WERI-Rb-1 (cell line): ENCODE data around the gene ARL5C.
A peak's percentile ranks its signal among the peaks of the same experiment; 100 is the strongest.
"Not testable (repeated sequence)": the region's sequence is repeated elsewhere in the genome, so short reads cannot be mapped to it uniquely, and the experiment has no call there.

Experiments
- DNase-seq: peaks from one replicate; pipeline ENCODE4 v3.0.0-alpha.2; 2020
- H3K27ac ChIP-seq: fragments of 250-450 bp; sonication (Bioruptor Pico); 2 replicates; pipeline ENCODE4 v1.5.1; 2020; ENCODE audit warnings: mild to moderate bottlenecking, moderate library complexity
- H3K27me3 ChIP-seq: fragments of 250-450 bp; sonication (Bioruptor Pico); 2 replicates; pipeline ENCODE4 v1.5.1; 2021; ENCODE audit warnings: mild to moderate bottlenecking, low read depth, moderate library complexity; ENCODE audit not compliant: insufficient read depth, severe bottlenecking
- H3K36me3 ChIP-seq: fragments of 250-450 bp; sonication (Bioruptor Pico); 2 replicates; pipeline ENCODE4 v1.5.1; 2020; ENCODE audit warnings: mild to moderate bottlenecking, moderate library complexity
- H3K4me3 ChIP-seq: 2 replicates; pipeline ENCODE4 v1.5.1; 2011; ENCODE audit warnings: low read depth, mild to moderate bottlenecking, control low read depth, low read length
- H3K9me3 ChIP-seq: fragments of 250-450 bp; sonication (Bioruptor Pico); 2 replicates; pipeline ENCODE4 v1.5.1; 2021; ENCODE audit warnings: mild to moderate bottlenecking, moderate library complexity; ENCODE audit not compliant: severe bottlenecking
- TF ChIP-seq, protein P1 (sequence below): IDR thresholded peaks from 2 replicates; pipeline ENCODE4 v1.5.1; 2011; ENCODE audit warnings: low read depth, mild to moderate bottlenecking, control low read depth, inconsistent platforms, low read length

Gene ARL5C

DNA sequence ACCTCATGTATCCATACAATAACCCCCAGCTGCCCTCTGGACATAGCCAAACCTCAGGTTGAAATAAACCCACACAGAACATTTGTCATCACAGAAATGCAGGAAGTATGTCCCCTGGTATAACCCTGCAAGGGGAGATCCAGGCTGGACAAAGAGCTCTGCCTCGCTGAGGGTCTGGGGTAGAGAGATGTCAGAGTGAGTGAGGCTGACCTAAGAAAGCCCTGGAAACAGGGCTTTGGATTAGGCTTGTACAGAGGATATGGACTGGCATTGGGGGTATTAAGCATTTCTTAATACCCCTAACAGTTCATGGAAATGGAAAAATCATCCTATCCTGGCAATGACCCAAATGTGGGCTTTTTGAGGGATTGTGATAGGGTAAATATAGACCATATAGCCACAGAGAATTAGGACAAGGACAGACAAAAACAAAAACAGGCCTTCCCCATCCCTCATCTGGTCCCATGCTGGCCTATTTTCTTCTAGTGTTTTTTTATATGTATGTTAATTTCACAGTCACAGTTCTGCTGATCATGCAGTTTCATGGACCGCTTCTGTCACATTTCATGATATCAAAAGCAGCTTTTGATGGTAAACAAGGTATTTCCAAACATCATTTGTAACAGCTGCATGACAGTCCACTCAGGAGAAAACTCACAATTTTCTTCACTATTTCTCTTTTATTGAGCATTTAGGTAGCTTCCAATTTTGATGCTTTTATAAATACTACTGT lies 40.7 kb downstream of the ARL5C start:
- no peaks in the 10 kb centered on the region for H3K9me3 ChIP-seq
- DNase-seq: no peak
- H3K4me3 ChIP-seq: no peak overlapping the region
- TF ChIP-seq, protein P1, sequence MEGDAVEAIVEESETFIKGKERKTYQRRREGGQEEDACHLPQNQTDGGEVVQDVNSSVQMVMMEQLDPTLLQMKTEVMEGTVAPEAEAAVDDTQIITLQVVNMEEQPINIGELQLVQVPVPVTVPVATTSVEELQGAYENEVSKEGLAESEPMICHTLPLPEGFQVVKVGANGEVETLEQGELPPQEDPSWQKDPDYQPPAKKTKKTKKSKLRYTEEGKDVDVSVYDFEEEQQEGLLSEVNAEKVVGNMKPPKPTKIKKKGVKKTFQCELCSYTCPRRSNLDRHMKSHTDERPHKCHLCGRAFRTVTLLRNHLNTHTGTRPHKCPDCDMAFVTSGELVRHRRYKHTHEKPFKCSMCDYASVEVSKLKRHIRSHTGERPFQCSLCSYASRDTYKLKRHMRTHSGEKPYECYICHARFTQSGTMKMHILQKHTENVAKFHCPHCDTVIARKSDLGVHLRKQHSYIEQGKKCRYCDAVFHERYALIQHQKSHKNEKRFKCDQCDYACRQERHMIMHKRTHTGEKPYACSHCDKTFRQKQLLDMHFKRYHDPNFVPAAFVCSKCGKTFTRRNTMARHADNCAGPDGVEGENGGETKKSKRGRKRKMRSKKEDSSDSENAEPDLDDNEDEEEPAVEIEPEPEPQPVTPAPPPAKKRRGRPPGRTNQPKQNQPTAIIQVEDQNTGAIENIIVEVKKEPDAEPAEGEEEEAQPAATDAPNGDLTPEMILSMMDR: no peak
- no peaks in the 10 kb centered on the region for H3K36me3 ChIP-seq
- peak overlapping the region; percentile 9; the same call in 1 of the 2 replicates for H3K27ac ChIP-seq
- H3K27me3 ChIP-seq: no peaks in the 10 kb centered on the region

DNA sequence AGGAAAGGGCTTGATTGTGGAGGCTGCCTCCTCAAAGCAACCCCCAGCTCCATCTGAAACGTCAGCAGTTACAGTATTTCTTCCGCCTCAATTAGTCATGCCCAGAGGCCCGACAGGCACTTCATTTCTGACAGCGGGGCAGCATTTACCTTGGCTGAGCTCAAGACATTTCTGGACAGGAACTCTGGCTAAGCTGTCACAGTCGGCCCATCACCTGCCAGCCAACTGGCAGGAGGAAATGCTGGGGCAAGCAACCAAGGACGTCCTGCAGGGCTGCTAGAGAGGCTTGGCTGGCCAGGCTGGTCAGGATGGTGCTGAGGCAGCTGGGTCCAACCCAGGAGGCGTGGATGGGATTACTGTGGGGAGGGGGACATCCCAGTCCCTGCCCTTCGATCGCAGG lies 42.3 kb downstream of the ARL5C start:
- H3K27ac ChIP-seq: no peak overlapping the region
- no peak for DNase-seq
- TF ChIP-seq, protein P1: no peak

DNA sequence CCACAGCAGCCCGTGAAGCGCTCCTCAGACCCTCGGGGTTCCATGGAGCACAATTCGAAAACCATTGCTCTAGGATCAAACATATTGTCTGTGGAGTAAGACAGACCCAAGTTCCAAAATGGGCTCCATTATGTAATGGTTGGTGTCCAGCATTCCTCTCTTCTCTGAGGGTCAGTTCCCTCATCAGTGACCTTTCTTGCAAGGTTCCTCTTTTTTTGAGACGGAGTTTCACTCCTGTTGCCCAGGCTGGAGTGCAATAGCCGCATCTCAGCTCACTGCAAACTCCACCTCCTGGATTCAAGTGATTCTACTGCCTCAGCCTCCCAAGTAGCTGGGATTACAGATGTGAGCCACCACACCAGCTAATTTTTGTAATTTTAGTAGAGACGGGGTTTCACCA lies 43.0 kb downstream of the ARL5C start:
- TF ChIP-seq, protein P1: no peak
- Histone ChIP-seq H3K36me3 (no peaks in the 10 kb centered on the region), H3K27me3 (no peaks in the 10 kb centered on the region), H3K27ac (no peak overlapping the region), H3K4me3 (no peak overlapping the region), H3K9me3 (no peaks in the 10 kb centered on the region)
- DNase-seq: no peak

More for the DNA sequence above, 42.3 kb downstream of the ARL5C start:
- no peaks in the 10 kb centered on the region for H3K27me3 ChIP-seq
- H3K36me3 ChIP-seq: no peaks in the 10 kb centered on the region
- H3K9me3 ChIP-seq: no peaks in the 10 kb centered on the region
- H3K4me3 ChIP-seq: no peak overlapping the region

DNA sequence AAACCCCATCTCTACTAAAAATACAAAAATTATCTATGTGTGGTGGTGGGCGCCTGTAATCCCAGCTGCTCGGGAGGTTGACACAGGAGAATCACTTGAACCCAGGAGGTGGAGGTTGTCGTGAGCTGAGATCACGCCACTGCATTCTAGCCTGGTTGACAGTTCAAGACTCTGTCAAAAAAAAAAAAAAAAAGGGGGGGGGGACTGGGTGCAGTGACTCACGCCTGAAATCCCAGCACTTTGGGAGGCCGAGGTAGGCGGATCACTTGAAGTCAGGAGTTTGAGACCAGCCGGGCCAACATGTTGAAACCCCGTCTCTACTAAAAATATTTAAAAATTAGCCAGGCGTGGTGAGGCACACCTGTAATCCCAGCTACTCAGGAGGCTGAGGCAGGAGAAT lies 44.0 kb downstream of the ARL5C start:
- H3K27me3 ChIP-seq, H3K4me3 ChIP-seq, H3K27ac ChIP-seq, H3K9me3 ChIP-seq, H3K36me3 ChIP-seq, DNase-seq: not testable (repeated sequence)

DNA sequence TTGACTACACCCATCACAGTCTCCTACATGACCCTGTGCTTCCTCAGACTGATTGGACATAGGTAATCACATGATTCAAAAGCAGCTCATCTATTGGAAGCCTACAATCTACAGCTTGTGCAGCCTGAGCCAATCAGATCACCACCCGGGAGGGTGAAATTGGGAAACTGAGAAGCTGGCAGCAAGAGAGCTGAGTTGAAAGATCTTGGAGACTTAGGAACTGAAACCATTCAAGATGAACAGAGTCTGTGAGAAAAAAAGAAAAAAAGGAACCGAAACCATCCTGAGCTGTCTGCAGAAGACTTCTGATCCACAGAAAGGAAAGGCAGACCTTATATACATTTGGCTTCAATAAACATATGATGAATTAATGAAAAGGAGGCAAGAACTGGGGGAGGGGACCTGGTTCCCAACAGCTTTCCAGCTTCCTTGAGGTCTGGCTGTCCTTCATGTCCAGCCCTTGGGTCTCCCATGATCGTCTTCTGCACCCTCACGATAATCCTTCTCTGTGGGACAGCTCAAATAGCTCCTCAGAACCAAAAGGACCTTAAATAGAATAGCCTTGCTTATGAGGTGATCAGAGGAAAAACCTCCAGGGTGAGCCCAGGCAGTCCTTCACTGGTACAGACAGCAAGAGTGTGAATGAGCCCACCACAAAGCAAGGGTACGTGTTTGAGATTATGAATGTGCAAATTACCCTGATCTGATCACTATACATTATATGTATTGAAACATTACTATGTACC lies 47.1 kb downstream of the ARL5C start:
- TF ChIP-seq, protein P1: no peak
- H3K27me3 ChIP-seq: no peaks in the 10 kb centered on the region
- H3K27ac ChIP-seq: no peak overlapping the region
- H3K4me3 ChIP-seq: no peak overlapping the region
- H3K36me3 ChIP-seq: no peaks in the 10 kb centered on the region
- H3K9me3 ChIP-seq: no peaks in the 10 kb centered on the region
- no peak for DNase-seq

DNA sequence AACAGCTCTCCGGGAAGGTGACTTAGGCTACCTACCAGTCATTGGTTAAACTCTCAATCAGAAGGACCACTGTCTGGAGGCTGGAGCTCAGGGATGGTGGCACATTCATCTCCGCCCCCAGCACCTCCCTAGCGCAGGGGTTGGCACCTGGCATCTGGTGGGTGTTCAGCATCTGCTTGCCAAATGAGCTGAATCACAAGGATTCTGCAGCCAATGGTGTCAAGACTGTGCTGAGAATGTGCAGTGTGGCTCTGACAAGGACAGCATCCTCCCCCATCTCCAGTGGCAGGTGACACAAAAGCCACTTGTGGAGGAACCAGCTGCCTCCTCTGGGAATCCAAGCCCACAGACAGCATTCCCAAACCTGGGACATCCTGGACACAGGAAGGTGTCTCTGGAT lies 49.7 kb downstream of the ARL5C start:
- Histone ChIP-seq H3K4me3 (no peak overlapping the region), H3K9me3 (no peaks in the 10 kb centered on the region), H3K36me3 (no peaks in the 10 kb centered on the region), H3K27me3 (no peaks in the 10 kb centered on the region), H3K27ac (no peak overlapping the region)
- TF ChIP-seq, protein P1: no peak
- DNase-seq: no peak
